ENCODE measurements around the gene COA5. TPM values are rescaled to one million over a fixed set of nuclear protein-coding genes. Genes with fewer than 3 reads are reported as not detected.
A peak's percentile ranks its signal among the peaks of the same experiment; 100 is the strongest.

Gene COA5
- total RNA-seq, 1 donor from 2014 or later = 29.6 TPM

DNA sequence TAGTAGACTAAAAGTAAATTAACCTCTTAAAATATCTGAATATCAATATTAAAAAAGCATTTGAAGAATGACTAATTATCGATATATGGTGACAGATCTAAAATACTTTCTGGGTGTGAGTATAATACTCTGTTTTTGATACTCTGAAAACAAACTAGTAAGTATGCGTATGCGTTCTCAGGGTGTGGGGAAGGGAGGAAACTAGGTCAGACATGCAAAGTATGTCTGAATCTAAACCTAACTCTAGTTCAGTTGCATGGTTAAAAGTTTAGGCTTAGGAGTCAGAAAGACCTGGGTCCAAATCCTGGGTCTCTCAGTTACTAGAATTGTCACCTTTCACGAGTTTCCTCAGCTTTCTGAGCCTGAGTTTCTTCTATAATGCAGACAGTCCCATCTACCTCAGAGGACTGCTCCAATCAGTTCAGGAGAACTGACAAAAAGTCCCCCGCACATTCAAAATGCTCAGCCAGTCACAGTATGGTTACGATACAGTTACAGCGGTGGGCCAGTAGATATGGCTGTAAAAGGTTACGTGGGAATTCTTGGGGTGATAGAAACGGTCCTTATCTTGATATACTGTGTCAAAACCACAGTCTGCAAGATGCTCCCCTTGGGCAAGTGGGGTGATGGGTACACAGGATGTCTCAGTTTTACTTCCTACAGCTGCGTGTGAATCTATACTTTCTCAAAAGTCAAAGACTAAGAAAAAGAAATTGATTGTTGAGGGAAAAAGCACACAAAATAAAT is 29.3 kb upstream of the COA5 start:
- H3K27me3 Mint-ChIP-seq (ENCODE audit: unreplicated experiment) = peaks cover 3% of the 10 kb centered on the region
- H3K27ac Mint-ChIP-seq (ENCODE audit: unreplicated experiment) = no peak overlapping the region
- H3K9me3 Mint-ChIP-seq (ENCODE audit: unreplicated experiment) = no peaks in the 10 kb centered on the region
- H3K4me1 Mint-ChIP-seq (ENCODE audit: low read depth, unreplicated experiment) = peaks cover 10% of the 10 kb centered on the region
- no peak for DNase-seq
- no peak for TF ChIP-seq CTCF (IDR thresholded peaks at IDR 0.05; ENCODE audit: partially characterized antibody, unreplicated experiment)
- no peaks in the 10 kb centered on the region for H3K36me3 Mint-ChIP-seq (ENCODE audit: unreplicated experiment)
- no peak overlapping the region for H3K4me3 Mint-ChIP-seq (ENCODE audit: unreplicated experiment)

DNA sequence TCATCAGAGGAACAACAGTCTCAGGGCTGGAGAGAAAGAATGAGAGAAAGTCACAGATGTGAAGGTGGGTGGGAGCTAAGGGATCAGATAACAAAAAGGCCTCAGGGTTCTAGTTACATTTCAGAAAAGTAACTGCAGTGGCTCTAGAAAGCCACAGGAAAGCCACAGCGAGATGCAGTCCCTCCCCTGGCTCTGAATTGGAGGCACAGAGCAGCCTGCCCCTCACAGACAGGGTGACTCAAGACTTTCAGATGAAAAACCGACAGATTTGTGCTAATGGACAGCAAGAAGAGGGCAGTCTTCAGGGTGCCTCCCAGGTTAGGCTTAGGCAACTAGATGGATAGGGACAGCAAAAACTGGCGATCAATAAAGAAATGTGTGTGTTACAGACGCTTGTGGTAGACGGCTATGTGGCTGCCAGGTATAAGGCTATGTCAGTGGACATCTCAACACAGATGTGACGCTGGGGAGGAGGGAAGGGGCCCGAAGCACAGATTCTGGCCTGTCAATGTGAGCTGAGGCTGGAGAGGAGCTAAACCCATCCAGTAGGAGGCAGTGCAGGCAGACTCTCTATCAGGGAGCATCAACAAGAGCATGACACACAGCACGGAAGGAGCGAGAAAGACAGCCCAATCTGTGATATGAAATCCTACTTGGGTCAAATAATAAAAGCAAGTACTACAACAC is 26.2 kb upstream of the COA5 start:
- Mint-ChIP-seq H3K9me3 (ENCODE audit: unreplicated experiment) (peaks cover 3% of the 10 kb centered on the region), H3K4me1 (ENCODE audit: low read depth, unreplicated experiment) (peaks cover 11% of the 10 kb centered on the region), H3K27ac (ENCODE audit: unreplicated experiment) (peak overlapping the region; percentile 85), H3K27me3 (ENCODE audit: unreplicated experiment) (peaks cover 3% of the 10 kb centered on the region), H3K4me3 (ENCODE audit: unreplicated experiment) (peak overlapping the region; percentile 35), H3K36me3 (ENCODE audit: unreplicated experiment) (no peaks in the 10 kb centered on the region)
- DNase-seq = peak; percentile 54
- peak; percentile 43 for TF ChIP-seq CTCF (IDR thresholded peaks at IDR 0.05; ENCODE audit: partially characterized antibody, unreplicated experiment)

- peaks cover 3% of the 10 kb centered on the region for H3K9me3 Mint-ChIP-seq (ENCODE audit: unreplicated experiment)
- no peak overlapping the region for H3K4me3 Mint-ChIP-seq (ENCODE audit: unreplicated experiment)
- H3K27ac Mint-ChIP-seq (ENCODE audit: unreplicated experiment) = no peak overlapping the region
- no peak for DNase-seq
- H3K36me3 Mint-ChIP-seq (ENCODE audit: unreplicated experiment) = peaks cover 11% of the 10 kb centered on the region
- TF ChIP-seq CTCF (IDR thresholded peaks at IDR 0.05; ENCODE audit: partially characterized antibody, unreplicated experiment) = no peak
- H3K27me3 Mint-ChIP-seq (ENCODE audit: unreplicated experiment) = peaks cover 3% of the 10 kb centered on the region
- H3K4me1 Mint-ChIP-seq (ENCODE audit: low read depth, unreplicated experiment) = peaks cover 11% of the 10 kb centered on the region
Observed at GRCh38 chr2:98632351-98632750, 24.0 kb upstream of the COA5 start.

GRCh38 chr2:98623657-98624056 is 15.3 kb upstream of the COA5 start:
- TF ChIP-seq CTCF (IDR thresholded peaks at IDR 0.05; ENCODE audit: partially characterized antibody, unreplicated experiment) = no peak
- no peaks in the 10 kb centered on the region for H3K4me1 Mint-ChIP-seq (ENCODE audit: low read depth, unreplicated experiment)
- DNase-seq = no peak
- no peaks in the 10 kb centered on the region for H3K9me3 Mint-ChIP-seq (ENCODE audit: unreplicated experiment)
- no peak overlapping the region for H3K27ac Mint-ChIP-seq (ENCODE audit: unreplicated experiment)
- H3K36me3 Mint-ChIP-seq (ENCODE audit: unreplicated experiment) = peaks cover 9% of the 10 kb centered on the region
- peaks cover 1% of the 10 kb centered on the region for H3K27me3 Mint-ChIP-seq (ENCODE audit: unreplicated experiment)
- H3K4me3 Mint-ChIP-seq (ENCODE audit: unreplicated experiment) = no peak overlapping the region

GRCh38 chr2:98617149-98617548 is 8.8 kb upstream of the COA5 start:
- no peak for TF ChIP-seq CTCF (IDR thresholded peaks at IDR 0.05; ENCODE audit: partially characterized antibody, unreplicated experiment)
- H3K27me3 Mint-ChIP-seq (ENCODE audit: unreplicated experiment) = peaks cover 4% of the 10 kb centered on the region
- H3K36me3 Mint-ChIP-seq (ENCODE audit: unreplicated experiment) = no peaks in the 10 kb centered on the region
- H3K4me3 Mint-ChIP-seq (ENCODE audit: unreplicated experiment) = no peak overlapping the region
- H3K27ac Mint-ChIP-seq (ENCODE audit: unreplicated experiment) = no peak overlapping the region
- H3K4me1 Mint-ChIP-seq (ENCODE audit: low read depth, unreplicated experiment) = no peaks in the 10 kb centered on the region
- DNase-seq = no peak
- H3K9me3 Mint-ChIP-seq (ENCODE audit: unreplicated experiment) = peaks cover 4% of the 10 kb centered on the region
